ENCODE data around the gene OR8B12. TPM values are rescaled to one million over a fixed set of nuclear protein-coding genes. Genes with fewer than 3 reads are reported as not detected.

Gene OR8B12
- total RNA-seq, 6 experiments from 2014 or later: not detected

GRCh38 chr11:124514131-124514530 is 29.3 kb downstream of the OR8B12 start:
- Histone ChIP-seq H3K4me3 (no peak overlapping the region), H3K9me3 (no peaks in the 10 kb centered on the region), H3K27ac (no peak overlapping the region), H3K4me1 (no peaks in the 10 kb centered on the region), H3K36me3 (no peaks in the 10 kb centered on the region), H3K27me3 (no peaks in the 10 kb centered on the region)
- ATAC-seq (no peak), DNase-seq (no peak)
- TF ChIP-seq POLR2A (IDR thresholded peaks at IDR 0.05) (no peak), CTCF (IDR thresholded peaks at IDR 0.05) (no peak)
- WGBS (ENCODE audit: insufficient coverage, low coverage, low lambda C conversion rate, missing lambda C conversion rate): 42% methylated on average over 3 of the region's 3 CpGs
- intact Hi-C loops (cut with DNase I): no loop called here

GRCh38 chr11:124511745-124512144 is 31.7 kb downstream of the OR8B12 start:
- no peaks in the 10 kb centered on the region for H3K27me3 ChIP-seq
- DNase-seq (no peak), ATAC-seq (no peak)
- no peak overlapping the region for H3K4me3 ChIP-seq
- intact Hi-C loops (cut with DNase I): no loop called here
- no peak overlapping the region for H3K27ac ChIP-seq
- no peaks in the 10 kb centered on the region for H3K4me1 ChIP-seq
- TF ChIP-seq POLR2A (IDR thresholded peaks at IDR 0.05) (no peak), CTCF (IDR thresholded peaks at IDR 0.05) (no peak)
- no peaks in the 10 kb centered on the region for H3K9me3 ChIP-seq
- H3K36me3 ChIP-seq: no peaks in the 10 kb centered on the region

- Histone ChIP-seq H3K4me3 (no peak overlapping the region), H3K36me3 (no peaks in the 10 kb centered on the region), H3K27me3 (no peaks in the 10 kb centered on the region), H3K4me1 (no peaks in the 10 kb centered on the region), H3K9me3 (no peaks in the 10 kb centered on the region), H3K27ac (no peak overlapping the region)
- 20% methylated on average over 1 of the region's 4 CpGs for WGBS (ENCODE audit: insufficient coverage, low coverage, low lambda C conversion rate, missing lambda C conversion rate)
- intact Hi-C loops (cut with DNase I): no loop called here
- no peak for DNase-seq
- TF ChIP-seq POLR2A (IDR thresholded peaks at IDR 0.05) (no peak), CTCF (IDR thresholded peaks at IDR 0.05) (no peak)
- ATAC-seq: peak in 1 of 4 donors; percentile 25
Observed at GRCh38 chr11:124510279-124510678, 33.2 kb downstream of the OR8B12 start.

GRCh38 chr11:124499711-124500110 is 43.7 kb downstream of the OR8B12 start:
- Histone ChIP-seq H3K36me3 (no peaks in the 10 kb centered on the region), H3K9me3 (no peaks in the 10 kb centered on the region), H3K27me3 (no peaks in the 10 kb centered on the region), H3K27ac (no peak overlapping the region), H3K4me3 (no peak overlapping the region), H3K4me1 (no peaks in the 10 kb centered on the region)
- ATAC-seq (no peak), DNase-seq (no peak)
- intact Hi-C loops (cut with DNase I): no loop called here
- TF ChIP-seq POLR2A (IDR thresholded peaks at IDR 0.05) (no peak), CTCF (IDR thresholded peaks at IDR 0.05) (no peak)
- WGBS (ENCODE audit: insufficient coverage, low coverage, low lambda C conversion rate, missing lambda C conversion rate): 58% methylated on average over 7 of the region's 8 CpGs

DNA sequence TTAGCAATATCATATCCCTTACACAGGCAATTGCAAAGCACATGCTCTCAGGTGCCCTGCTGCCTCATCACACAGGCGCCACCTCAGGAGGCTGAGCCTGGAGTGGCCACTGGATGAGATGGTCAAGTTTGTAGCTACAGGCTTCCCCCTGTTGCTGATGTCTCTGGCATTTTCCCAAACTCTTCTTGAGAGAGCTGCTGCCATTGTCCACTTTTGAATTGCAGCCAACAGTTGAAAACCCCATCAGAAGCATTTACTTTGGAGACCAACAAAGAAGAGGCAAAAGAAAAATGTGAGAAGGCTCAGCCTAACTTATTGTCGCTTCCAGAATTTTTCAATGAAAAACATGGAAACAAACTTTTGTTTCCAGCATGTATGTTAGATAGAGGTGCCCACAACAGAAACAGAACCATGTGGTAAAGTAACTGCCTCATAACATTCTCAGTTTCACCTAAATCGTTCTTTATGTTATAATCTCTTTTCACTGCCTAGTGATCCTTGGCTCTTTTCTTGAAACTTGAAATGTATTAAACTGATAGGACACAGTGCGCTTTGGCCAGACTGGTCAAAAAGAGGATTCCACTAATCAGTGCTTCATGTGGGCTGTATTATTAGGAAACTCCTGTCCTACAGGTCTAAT is 50.3 kb downstream of the OR8B12 start:
- H3K4me1 ChIP-seq: no peaks in the 10 kb centered on the region
- no peaks in the 10 kb centered on the region for H3K9me3 ChIP-seq
- intact Hi-C loops (cut with DNase I): no loop called here
- H3K36me3 ChIP-seq: no peaks in the 10 kb centered on the region
- H3K27ac ChIP-seq: no peak overlapping the region
- no peak overlapping the region for H3K4me3 ChIP-seq
- ATAC-seq: no peak
- 67% methylated on average over 4 of the region's 4 CpGs for WGBS (ENCODE audit: insufficient coverage, low coverage, low lambda C conversion rate, missing lambda C conversion rate)
- no peak for TF ChIP-seq POLR2A (IDR thresholded peaks at IDR 0.05)
- no peak for TF ChIP-seq CTCF (IDR thresholded peaks at IDR 0.05)
- no peak for DNase-seq
- no peaks in the 10 kb centered on the region for H3K27me3 ChIP-seq

Data from right lobe of liver (tissue), 6 donors.